Esophagus squamous epithelium (tissue), 5 donors: ENCODE measurements around the gene RALGAPB. TPM values are rescaled to one million over a fixed set of nuclear protein-coding genes. Genes with fewer than 3 reads are reported as not detected.

ENCODE experiments used
- DNase-seq: peaks from one replicate; lab custom pipeline; 2025; lab: John Stamatoyannopoulos, UW
- H3K27ac ChIP-seq, 4 donors: fragments of 200-600 bp; sonication (generic); one replicate each; pipeline ENCODE4 v1.5.1; 2016 to 2019; ENCODE audit warnings: mild to moderate bottlenecking in 1 of 4
- H3K27me3 ChIP-seq, 4 donors: fragments of 200-600 bp; sonication (generic); 1 replicate in 3 of 4; 2 replicates in 1 of 4; pipeline versions ENCODE4 v1.5.1 to v1.6.0; 2017 to 2021; ENCODE audit warnings: antibody characterized with exemption in 1 of 4
- H3K36me3 ChIP-seq, 3 donors: fragments of 200-600 bp; sonication (generic); one replicate each; pipeline ENCODE4 v1.5.1; 2016 to 2019
- H3K4me1 ChIP-seq, 3 donors: fragments of 200-600 bp; sonication (generic); one replicate each; pipeline ENCODE4 v1.5.1; 2017 to 2019
- H3K4me3 ChIP-seq, 4 donors: fragments of 200-600 bp; sonication (generic); 1 replicate in 3 of 4; 2 replicates in 1 of 4; pipeline ENCODE4 v1.5.1; 2016 to 2019; ENCODE audit warnings: mild to moderate bottlenecking in 2 of 4, moderate library complexity in 1 of 4
- H3K9me3 ChIP-seq, 3 donors: fragments of 200-600 bp; sonication (generic); one replicate each; pipeline ENCODE4 v1.5.1; 2016 to 2019
- POLR2A ChIP-seq, 4 donors: fragments of 450-650 bp; IDR thresholded peaks; one replicate each; pipeline ENCODE4 v1.6.1; 2017; ENCODE audit warnings: antibody characterized with exemption in 4 of 4, mild to moderate bottlenecking in 4 of 4, moderate library complexity in 3 of 4
- WGBS, 2 donors: methylation state at CpG; one replicate each; pipeline ENCODE4 v1.1.5; 2018; 5-methylcytosine and 5-hydroxymethylcytosine counted together
- intact Hi-C: fragments of 100-400 bp; cut with DNase I; formaldehyde crosslinking; loops from one replicate; pipeline ENCODE4 v1.15.0; 2022
- total RNA-seq, 4 donors: library from RNA; depleted of rRNA; stranded (reverse); fragments of >200 nt; gene quantifications; one replicate each; pipeline ENCODE4 v1.1.0, GENCODE V29; 2016
- TF ChIP-seq, protein P1 (sequence below), 6 experiments: fragments of 450-650 bp in 4 of 6; fragments of 200-600 bp in 2 of 6; sonication (generic) in 2 of 6; IDR thresholded peaks; one replicate each; pipeline ENCODE4 v1.5.1; 2016 to 2019; ENCODE audit warnings: antibody characterized with exemption in 6 of 6, mild to moderate bottlenecking in 4 of 6, moderate library complexity in 4 of 6
- donor health status: DM: yes; HTN: yes; CAD: no.

RALGAPB gene
- total RNA-seq, 4 donors from 2014 or later: 17.4 to 38.5 (median 26.9) TPM

DNA sequence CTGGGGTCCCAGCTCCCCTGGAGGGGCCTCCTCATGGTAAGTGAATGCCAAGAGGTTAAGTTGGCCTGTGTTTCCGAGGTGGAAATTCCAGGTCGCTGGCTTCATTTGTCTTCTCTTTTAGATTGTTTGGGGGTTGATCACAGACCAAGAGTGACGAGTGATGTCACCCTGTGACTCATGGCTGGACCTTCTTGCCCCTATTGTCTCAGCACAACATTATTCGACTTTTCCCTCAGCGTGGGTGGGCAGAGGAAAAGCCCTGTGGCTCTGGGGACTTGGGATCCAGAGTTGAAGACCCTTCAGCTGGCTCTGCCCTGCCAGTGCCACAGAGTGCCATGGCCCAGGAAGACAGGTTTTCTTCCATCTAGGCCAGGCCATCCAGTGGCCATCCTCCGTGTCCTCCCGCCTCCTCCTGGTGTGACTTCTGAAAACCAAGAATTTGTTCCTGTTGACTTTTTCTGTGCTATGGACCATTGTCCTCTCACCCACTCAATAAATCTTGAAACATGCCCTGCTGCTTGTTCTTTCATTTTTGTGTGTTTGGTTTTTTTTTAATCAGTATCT is 22.1 kb upstream of the RALGAPB start:
- WGBS, 2 donors: 70 to 74% methylated on average over 6 to 7 of the region's 7 CpGs
- Histone ChIP-seq H3K27ac (no peak overlapping the region), H3K27me3 (no peaks in the 10 kb centered on the region), H3K36me3 (peaks cover 0 to 35% (median 0%) of the 10 kb centered on the region in 3 donors), H3K4me1 (peaks cover 10 to 36% (median 17%) of the 10 kb centered on the region in 3 donors), H3K4me3 (no peak overlapping the region), H3K9me3 (no peaks in the 10 kb centered on the region)
- no peak for TF ChIP-seq POLR2A (IDR thresholded peaks at IDR 0.05)
- TF ChIP-seq, protein P1, sequence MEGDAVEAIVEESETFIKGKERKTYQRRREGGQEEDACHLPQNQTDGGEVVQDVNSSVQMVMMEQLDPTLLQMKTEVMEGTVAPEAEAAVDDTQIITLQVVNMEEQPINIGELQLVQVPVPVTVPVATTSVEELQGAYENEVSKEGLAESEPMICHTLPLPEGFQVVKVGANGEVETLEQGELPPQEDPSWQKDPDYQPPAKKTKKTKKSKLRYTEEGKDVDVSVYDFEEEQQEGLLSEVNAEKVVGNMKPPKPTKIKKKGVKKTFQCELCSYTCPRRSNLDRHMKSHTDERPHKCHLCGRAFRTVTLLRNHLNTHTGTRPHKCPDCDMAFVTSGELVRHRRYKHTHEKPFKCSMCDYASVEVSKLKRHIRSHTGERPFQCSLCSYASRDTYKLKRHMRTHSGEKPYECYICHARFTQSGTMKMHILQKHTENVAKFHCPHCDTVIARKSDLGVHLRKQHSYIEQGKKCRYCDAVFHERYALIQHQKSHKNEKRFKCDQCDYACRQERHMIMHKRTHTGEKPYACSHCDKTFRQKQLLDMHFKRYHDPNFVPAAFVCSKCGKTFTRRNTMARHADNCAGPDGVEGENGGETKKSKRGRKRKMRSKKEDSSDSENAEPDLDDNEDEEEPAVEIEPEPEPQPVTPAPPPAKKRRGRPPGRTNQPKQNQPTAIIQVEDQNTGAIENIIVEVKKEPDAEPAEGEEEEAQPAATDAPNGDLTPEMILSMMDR (IDR thresholded peaks at IDR 0.05): no peak
- DNase-seq: no peak
- intact Hi-C loops: no loop called here

DNA sequence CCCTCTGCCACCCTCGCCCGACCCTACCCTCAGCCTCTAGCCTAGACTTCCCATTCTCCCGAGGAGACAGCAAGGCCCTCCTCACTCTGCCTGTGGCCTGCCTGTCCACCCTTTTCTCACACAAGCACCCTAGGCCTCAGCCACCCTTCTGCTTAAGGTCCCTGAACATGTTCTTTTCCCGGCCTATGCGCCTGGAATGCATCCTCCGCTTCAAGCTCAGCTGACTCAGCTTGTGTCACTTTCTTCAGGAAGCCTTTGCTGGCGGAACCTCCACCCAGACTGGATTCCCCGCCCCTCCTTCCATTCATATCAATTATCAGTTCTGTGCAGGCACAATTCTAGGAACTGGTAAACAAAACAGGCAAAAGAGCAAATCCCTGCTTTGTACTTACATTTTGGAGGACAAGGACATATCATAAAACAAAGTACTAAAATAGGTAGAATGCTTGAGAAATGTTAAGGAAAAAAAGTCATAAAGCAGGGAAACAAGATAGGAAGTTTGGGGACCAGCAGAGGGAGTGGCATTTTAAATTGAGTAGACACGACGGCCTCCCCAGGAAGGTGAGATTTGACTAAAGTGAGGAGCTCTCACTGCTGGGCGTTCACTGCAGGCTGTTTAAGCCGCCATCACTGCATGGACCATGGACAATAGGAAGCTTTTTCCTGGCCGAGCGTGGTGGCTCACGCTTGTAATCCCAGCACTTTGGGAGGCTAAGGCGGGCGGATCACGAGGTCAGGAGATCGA is 19.6 kb upstream of the RALGAPB start:
- 90% methylated on average over 9 to 19 of the region's 19 CpGs for WGBS, 2 donors
- H3K27me3 ChIP-seq: no peaks in the 10 kb centered on the region
- no peak overlapping the region for H3K4me3 ChIP-seq
- TF ChIP-seq, protein P1 (IDR thresholded peaks at IDR 0.05): no peak
- peaks cover 0 to 35% (median 0%) of the 10 kb centered on the region in 3 donors for H3K36me3 ChIP-seq
- peaks cover 0 to 23% (median 4%) of the 10 kb centered on the region in 3 donors for H3K4me1 ChIP-seq
- intact Hi-C loops: no loop called here
- DNase-seq: no peak
- H3K27ac ChIP-seq: peak overlapping the region; percentile 7 to 66 (median 38)
- H3K9me3 ChIP-seq: no peaks in the 10 kb centered on the region

- DNase-seq: no peak
- Histone ChIP-seq H3K36me3 (peaks cover 0 to 27% (median 0%) of the 10 kb centered on the region in 3 donors), H3K9me3 (no peaks in the 10 kb centered on the region), H3K4me1 (peaks cover 0 to 15% (median 0%) of the 10 kb centered on the region in 3 donors), H3K27ac (peak overlapping the region in 1 of 4 donors; percentile 21), H3K27me3 (no peaks in the 10 kb centered on the region), H3K4me3 (no peak overlapping the region)
- TF ChIP-seq, protein P1 (IDR thresholded peaks at IDR 0.05): no peak
- no peak for TF ChIP-seq POLR2A (IDR thresholded peaks at IDR 0.05)
- intact Hi-C loops: no loop called here
- 89 to 93% methylated on average over 2 of the region's 2 CpGs for WGBS, 2 donors
These were observed 18.7 kb upstream of the RALGAPB start for GRCh38 chr20:38453941-38454340.

GRCh38 chr20:38454556-38455473 is 17.8 kb upstream of the RALGAPB start:
- H3K4me1 ChIP-seq: peaks cover 0 to 17% (median 0%) of the 10 kb centered on the region in 3 donors
- no peaks in the 10 kb centered on the region for H3K9me3 ChIP-seq
- 86 to 88% methylated on average over 10 to 12 of the region's 13 CpGs for WGBS, 2 donors
- peaks cover 0 to 19% (median 0%) of the 10 kb centered on the region in 3 donors for H3K36me3 ChIP-seq
- TF ChIP-seq, protein P1 (IDR thresholded peaks at IDR 0.05): no peak
- TF ChIP-seq POLR2A (IDR thresholded peaks at IDR 0.05): no peak
- no peak overlapping the region for H3K27ac ChIP-seq
- DNase-seq: no peak
- no peak overlapping the region for H3K4me3 ChIP-seq
- no peaks in the 10 kb centered on the region for H3K27me3 ChIP-seq
- intact Hi-C loops: no loop called here
